ENCODE results near the gene ARFIP2.

Gene ARFIP2

DNA sequence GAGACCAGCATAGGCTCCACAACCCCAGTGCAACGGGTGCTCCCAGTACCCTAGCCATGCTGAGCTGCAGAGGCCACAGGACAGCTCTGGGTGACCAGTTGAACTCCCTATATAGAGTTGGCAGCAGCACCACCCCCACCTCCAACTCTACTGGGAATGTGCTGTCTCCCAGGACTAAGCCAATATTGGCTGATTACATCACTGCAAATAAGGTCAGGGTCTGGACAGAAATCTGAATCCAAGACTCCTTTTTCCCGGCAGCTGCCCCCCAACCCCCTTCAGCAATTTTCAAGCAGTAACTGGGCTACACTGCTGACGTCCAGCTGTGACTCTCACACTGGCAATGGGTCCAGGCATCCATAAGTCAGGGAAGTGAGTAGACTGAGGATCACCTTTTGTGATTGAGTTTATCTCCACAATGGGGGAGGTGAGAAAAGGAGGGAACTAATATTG is 40.2 kb downstream of the ARFIP2 start, which contains the start of gene HPX:
HPX (minus strand) TSS at position 82 of the 453 bp plus-strand sequence; CDS start at position 58, 24 bp downstream.
- DNase-seq: no peak

DNA sequence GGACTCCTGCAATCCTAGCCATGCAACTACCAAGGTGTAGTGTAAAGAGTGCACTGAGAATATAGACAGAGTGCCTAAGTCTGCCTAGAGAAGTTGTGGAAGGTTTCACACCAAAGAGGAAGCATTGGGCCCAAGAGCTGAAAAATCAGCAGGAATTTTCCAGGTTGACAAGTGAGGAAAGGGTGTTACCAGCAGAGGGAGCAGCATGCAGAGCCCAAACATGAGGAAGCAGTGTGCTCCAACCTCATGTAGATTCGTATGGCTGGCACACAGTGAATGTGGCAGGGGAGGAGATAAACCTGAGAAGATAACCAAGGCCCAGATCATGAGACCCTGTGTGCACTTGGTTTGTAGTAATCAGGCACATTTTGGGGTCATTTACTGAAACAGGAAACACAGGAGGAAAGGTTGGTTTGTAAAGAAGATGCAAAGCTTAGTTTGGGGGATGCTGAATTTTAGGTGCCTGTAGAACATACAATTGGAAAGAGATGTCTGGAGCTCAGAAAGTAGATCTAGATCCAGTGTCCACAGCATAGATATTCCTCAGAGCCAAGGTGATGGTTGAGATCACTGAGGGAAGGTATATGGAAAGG is 42.1 kb downstream of the ARFIP2 start:
- DNase-seq: peak; percentile 21

DNA sequence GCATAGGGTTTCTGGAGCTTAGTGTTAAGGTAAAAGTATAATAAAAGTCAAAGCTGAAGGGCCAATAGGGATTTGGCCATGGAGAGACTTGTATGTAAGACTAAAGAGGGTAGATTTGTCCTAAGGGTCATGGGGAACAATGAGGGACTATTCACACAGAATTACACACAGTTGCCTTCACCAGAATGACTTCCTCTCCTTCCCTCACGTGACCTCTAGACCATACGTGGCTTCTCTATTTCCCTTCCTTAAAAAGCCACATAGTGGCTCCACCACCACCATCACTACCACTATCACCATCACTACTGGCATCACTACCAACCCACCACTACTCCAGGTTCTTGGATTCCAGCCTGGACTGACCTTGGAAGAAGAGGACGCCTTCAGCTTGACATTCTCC is 43.1 kb downstream of the ARFIP2 start:
- no peak for DNase-seq

DNA sequence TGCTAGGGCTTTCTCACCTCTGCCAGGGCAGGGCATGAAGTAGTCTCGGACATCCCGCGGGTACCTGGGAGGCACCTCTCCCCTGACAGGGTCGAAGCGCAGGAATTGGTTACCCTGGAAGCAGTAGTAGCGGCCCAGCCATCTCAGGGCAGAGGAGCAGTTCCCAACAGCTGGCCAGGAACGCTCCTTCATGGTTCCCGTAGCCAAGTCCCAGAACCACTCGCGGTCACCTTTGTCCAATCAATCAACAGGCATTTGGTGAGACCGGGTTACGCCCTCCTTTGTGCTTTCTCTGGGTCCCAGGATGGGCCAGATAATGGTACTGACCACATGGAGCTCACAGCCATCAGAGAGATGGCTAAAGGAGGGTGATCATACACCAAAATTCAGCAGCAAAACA is 43.7 kb downstream of the ARFIP2 start:
- no peak for DNase-seq

DNA sequence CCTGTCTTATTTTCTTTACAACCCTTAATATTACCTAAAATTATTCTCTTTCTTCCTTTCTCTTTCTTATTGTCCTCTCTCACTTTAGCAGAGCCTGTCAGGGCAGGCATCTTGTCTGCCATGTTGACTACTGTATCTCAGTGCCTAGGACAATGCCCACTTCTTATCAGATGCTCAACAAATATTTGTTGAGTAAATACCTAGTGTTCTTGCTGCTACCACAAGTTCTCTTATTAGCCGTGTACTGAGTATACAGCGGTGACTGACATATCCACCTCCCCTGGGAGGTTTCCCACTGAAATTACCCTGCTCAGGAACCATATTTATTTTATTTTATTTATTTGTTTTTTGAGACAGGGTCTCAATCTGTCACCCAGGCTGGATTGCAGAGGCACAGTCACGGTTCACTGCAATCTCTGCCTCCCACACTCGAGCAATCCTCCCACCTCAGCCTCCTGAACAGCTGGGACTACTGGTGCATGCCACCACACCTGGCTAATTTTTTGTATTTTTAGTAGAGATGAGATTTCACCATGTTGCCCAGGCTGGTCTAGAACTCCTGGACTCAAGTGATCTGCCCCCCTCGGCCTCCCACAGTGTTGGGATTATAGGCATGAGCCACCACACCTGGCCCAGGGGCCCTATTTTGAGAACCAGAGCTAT is 47.0 kb downstream of the ARFIP2 start:
- DNase-seq: no peak

DNA sequence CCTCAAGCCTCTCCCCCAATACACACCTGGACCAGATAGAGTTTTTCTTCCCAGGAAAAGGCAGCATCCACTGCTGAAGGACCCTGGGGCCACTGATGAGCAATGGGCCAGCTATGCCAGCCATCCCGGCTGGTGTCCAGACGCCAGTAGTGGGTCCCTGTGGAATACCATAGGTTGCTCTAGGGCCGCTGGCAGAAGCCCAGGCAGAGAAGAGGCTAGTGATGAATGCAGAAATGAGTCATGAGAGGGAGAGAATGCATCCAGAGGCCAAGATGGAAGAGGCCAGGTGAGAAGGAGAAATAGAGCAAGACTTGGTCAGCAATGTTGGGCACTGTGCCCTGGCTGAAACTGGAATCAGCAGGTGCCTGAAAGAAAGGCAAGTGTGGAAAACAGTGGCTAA is 49.3 kb downstream of the ARFIP2 start:
- no peak for DNase-seq

DNA sequence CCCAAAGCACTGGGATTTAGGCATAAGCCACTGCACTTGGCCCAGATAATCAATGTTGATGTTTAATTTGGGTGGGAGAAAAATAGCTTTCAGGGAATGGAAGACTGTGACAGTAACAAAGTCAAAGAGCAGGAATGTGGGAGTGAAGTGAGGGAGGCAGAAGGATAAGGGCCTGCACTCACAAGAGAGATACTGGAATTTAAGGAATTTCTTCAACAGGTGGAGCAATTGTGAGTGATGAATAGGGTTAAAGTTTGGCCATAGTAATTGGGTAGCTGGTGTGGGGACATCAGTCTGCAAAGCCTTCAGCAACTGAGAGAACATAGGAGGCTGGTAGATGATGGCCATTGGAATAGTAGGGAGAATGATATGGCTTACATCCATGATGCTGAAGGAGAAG is 53.6 kb downstream of the ARFIP2 start:
- DNase-seq: no peak
